HG03135 (cell line): ENCODE measurements around the gene CRABP2.

Source experiments
- ATAC-seq: cut with Tn5 transposase; IDR thresholded peaks from one replicate; pipeline ENCODE4 v1.9.1; 2021; ENCODE audit warnings: mild to moderate bottlenecking, moderate library complexity; ENCODE audit not compliant: unreplicated experiment

CRABP2 gene

DNA sequence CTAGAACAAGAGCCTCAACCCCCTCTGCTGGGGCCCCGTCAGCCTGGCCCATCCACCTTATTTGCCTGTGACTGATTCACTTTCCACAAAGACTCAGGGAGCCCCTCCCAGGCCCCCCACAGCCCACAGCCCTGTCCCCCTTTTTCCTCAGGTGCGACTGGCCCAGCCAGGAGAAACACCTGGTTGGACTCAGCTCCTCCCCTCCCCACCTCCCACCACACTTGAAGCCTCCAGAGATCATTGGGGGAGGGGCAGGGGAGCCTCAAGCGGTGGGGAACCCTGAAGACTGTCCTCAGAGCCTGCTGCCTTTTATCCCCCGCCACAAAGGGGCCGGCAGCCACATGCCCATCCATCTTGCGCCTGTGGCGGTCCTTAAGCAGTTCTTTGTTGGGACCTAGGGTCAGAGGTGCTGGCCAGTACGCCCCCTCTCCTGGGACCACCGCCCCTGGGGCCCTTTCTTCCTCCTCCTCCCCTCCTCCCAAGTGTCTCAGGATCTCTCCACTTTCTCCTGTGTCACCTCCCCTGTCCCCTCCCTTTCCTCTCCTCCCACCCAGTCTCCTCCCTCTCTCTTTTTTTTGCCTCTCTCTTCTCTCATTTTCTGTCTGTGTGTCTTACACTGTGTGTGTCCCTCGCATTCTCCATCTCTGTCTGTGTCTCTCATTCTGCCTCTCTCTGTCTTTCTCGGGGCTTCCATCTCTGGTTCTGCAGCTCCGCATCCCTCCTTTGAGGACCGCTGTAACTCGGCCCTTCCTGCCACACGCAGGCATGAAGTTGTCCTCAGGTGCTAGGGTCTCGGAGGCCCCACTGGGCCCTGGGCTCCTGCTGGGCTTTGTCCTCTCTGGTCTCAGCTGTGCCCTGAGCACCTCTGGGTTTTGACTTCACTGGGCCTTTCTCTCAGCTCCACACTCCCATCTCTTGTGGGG is 12.2 kb downstream of the CRABP2 start:
- ATAC-seq = no peak

DNA sequence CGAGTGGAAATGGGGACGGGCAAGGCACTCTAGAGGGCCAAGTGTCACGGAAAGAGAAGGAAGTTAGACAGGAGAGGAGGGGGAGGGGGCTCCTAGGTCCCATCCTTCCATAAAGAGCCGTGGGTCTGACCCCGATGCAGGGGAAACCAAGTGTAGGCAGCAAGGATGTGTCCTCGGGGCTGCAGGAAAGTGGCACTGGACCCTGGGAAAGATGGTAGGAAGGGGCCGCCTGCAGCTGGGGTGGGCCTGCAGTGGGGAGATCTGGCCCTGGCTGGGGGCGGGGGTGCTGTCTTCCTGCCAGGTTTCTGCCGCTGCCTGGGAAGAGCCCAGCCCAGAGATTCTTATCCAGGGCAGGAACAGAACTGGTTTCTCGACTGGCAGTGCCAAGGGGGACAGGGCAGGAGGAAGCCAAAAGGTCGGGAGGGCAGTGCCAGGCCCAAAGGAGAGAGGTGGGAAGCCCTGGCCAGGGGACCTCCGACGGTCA is 12.9 kb downstream of the CRABP2 start:
- ATAC-seq = no peak

DNA sequence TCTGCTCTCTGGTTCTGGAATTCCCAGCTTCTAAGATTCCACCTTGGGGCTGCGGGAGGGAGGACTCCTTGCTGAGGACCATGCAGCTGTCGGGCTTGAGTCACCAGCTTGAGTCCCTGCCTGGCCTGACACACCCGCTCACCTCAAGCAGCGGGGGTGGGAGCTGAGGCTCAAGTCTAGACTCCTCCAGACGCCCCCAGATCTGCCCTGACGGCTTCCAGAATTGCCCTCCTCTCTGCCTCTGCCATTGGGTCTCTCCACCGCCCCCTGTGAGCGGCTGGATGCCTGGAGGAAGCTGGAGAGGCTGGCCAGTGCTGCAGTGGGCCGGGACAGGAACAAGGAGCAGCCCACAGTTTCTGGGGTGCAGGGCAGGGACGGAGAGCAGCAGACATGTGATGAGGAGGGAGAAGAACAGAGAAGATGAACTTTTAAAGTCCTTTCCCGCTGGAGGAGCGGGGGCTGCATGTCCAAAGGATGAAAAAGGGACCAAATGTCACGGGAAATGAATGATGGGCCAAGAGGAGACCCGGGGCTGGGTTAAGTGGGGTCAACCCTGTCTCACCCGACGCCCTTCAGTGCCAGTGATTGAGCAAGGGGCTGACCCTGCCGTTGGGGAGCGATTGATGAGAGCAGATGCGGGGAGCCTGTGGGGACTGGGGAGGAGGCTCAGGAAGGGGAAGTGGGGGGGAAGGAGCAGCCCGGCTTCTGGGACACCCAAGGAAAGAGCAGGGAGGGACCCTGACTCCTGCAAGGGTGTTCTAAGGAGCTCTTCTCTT is 13.5 kb downstream of the CRABP2 start:
- no peak for ATAC-seq

DNA sequence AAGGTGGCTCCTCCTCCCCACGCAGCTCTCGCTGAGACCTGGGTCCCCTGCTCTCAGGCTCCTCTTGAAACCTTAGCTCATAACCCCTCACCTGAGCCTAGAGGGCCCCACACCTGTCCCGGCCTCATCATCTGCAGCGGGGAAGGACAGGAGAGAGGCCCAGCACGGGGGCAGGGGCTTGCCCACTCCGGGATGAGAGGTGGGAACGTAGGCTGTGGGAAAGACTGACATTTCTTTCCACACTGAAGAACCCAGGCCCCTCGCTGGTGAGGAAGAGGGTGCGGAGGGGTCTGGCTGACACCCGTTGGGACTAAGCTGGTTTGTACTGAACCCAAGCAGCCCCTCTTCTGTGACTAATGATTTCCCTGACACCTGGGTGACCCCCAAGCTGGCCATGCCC is 14.2 kb downstream of the CRABP2 start:
- ATAC-seq = no peak

DNA sequence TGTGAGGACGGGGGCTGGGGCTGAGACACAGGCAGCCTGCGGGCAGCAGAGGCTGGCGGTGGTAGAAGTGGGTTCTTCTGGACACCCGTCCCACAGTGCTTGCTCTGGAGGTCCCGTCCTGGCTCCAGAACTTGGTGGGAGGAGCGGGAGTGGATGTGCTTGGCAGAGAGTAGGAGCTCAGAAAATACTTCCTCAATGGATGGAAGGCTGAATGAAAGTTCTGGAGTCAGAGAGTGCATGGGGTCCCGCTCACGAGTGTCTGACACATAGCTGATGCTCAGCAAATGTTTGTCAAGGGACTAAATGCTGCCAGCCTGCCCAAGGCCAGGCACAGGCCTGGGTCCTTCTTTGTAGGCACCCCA is 14.7 kb downstream of the CRABP2 start:
- ATAC-seq = no peak

DNA sequence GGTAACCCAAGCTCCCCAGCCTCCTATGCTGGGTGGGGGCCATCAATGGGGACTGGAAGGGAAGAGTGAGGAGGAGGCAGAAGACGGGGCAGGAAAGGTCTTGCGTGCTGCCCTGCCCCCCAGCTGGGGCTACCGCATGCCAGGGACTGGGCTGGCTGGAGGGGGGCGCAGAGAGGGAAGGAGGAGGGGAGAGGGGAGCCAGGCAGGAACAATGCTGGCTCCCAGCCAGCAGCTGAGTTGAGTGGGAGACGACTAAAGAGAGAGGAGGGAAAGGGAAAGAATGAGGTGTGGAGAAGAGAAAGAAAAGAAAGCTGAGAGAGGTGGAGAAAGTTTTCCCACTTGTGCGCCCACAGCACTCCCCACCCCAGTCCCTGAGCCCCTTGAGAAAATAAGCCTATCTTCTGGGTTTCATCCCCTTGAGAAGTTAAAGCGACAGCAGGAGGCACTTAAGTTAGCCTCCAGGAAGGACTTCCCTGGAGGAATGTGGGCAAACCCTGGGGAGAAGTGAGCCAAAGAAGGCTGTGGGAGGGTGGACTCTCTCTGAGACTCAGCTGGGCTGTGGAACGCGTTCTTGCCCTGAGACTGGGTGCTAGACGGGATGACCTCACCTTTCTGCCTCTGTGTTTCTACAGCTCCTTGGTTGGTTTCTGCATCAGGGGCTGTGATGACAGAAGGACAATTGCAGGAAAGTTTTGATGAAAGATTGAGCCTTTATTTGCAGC is 15.3 kb downstream of the CRABP2 start:
- no peak for ATAC-seq

DNA sequence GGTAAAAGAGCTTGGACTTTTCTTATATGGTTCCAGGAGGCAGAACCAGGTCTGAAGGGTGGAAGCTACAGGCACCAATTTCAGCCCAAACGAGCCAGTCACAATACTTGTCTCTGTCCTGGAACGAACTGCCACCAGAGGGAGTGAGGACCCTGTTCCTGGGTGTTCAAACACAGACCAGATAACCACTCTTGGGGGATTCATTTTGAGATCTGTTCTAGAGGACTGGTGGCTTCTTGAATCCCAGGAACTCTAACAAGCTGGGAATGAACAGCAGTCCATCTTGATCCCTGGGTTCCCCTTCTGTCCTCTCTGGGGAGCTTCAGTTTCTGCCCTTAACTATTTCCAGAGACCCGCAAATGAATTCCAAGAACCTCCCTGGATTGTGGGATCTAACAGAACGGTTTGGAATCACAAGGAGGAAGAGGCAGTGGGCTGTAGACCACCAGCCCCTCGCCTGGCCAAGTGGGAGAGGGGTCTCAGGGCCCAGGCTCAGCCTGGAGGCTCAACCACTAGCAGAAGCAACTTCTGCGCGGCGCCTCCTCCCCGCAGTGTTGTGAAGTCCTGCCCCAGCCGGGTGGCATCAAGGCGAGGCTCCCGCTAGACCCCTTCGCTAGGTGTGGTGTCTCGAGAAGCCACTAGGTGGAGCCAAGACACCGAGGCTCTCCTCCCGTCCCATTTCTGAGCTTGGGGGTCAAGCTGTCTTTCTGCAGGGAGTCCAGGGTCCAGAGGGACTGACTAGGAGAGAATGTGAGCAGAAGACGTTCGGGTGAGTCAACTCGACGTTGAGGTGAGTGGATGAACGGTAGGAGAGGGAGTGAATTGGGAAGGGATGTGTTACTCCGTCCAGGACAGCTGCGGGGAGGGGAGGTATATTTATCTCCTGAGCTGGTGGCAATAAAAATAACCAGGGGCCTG is 16.1 kb downstream of the CRABP2 start:
- no peak for ATAC-seq

DNA sequence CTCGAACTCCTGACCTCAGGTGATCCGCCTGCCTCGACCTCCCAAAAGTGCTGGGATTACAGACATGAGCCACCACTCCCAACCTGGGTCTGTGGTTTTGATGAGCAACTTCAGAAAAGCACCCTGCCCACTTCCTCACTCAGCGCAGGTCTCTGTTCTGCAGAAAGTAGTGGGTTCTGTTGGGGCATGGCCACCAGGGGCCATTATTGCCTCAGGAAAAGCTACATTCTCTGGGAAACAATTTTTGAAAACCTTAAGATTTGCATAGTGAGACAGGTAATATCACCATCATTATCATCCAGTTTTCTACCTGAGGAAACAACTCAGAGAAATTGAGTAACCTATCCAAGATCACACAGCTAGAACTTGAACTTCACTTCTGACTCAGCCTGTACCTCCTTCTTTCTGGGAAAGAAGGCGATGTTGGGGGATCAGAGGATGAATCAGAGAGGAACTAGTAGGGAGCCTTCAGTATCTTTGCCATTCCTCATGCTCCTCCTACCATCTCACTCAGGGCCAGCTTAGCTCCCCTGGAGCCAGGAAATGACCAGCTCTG is 21.1 kb downstream of the CRABP2 start:
- ATAC-seq = no peak

DNA sequence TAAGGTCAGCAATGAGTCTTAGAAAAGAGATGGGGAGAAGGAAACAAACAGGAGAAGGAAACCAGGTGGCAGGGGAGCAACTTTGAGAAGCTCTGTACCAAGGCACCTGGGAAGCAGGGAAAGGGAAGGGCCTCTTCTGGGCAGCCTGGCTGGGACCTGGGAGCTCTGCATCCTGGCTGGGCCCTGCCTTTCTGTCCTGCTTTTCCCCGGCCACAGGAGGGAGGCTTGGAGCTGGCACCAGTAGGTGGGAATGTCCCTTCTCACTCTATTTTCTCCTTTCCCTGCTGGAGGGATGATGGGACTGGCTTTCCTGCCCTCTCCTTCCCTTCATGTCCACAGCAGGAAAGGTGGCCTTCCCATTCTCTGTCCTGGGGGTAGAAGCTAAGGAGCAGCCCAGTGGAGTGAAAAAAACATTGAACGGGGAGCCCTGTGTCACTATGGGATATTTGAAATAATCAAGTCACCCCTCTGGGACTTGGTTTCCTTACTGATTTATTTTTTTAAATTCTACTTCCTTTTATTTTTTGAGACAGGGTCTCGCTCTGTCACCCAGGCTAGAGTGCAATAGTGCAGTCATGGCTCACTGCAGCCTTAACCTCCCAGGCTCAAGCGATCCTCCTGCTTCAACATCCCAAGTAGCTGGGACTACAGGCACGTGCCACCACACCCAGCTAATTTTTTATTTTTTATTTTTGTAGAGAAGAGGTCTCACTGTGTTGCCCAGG is 23.1 kb downstream of the CRABP2 start:
- no peak for ATAC-seq

DNA sequence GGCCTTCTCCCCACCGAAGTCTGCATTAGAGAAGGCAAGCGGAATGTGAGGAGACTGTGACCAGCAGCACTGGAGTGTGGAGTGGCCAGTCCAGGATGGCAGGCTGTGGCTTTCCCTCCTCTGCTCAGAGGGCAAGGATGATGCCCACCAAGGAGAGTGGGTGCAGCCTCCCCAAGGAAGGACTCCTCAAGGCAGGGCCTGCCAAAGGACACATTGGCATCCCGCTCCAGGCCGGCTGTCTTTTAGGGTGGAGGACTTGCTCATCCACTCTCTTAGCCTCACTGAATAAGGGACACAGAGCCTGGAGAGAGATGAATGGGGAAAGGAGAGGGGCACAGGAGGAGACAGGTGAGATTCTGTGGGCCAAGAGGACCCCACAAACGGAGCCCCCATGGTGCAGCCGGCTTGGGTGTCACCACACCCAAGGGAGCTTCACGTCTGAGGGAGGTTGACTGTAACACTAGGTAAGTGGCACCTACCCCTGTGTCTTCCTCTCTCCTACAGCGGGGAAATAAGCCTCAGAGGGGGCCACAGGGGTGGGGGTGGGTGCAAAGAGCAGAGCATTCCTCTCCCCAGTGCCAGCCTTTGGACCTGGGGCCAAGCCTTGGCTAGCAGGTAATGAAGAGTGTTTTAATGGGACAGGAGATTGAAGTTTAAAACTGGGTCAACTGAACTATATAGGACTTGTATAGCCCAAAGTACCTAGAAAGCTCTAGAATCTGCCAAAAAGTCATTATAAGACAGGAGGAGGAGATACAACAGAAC is 24.0 kb downstream of the CRABP2 start:
- ATAC-seq = no peak

DNA sequence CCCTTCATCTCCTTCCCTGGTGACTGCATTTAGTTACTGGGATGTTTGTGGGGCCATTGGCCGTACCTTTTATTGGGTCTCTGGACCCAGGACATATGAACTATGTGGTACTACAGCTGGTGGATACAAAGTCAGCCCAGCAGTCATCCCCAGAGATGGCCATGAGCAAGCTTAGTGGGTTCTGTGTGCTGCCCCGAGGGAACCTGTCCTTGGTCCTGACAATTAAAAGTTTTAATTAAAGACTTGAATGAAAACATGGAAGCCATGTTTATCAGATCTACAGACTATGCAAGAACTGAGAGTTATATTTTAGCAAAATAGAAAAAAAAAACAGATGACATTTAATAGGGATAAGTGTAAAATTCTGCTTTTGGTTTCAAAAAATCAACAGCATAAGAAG is 25.3 kb downstream of the CRABP2 start:
- ATAC-seq = no peak

DNA sequence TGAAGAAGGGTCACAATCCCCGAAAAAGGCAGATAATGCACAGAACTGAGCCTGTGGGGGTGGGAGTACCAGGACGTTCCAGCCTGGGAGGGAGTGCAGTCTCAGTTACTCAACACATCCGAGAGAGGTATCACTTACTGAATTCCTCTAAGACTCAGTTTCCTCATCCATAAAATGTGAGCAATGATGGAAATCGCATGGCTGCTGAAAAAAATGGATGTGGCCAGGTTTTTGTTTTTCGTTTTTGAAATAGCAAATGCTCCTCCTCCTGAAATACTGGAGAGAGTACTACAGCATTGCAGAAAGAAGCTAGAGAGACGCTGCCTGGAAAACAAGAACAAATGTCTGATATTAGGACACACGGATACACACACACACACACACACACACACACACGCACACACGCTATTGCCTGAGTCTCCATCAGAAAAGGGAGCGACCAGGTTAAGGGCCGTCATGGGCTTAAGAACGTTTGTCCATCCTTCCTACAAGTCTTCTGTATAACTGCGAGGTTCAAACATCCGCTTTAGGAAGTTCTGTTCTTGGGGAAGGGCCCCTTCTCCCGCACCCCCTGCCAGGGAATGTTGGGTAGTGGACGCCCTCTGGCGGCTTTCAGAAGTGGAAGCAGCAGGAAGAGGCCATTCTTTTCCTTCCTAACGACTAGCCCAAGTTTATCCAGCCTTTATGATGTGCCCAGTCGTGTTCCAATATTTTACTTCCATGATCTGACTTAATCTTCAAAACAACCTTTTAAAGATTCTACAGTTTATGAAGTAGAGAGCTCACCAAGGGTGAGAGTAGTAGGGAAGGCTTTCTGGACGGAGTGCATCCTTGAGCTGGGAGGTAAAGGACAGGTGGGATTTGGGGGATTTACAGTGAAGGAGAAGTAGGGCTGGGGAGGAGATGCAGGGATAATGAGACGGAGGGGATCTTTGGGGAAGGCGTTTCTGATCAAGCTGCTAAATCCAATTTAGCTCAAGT is 27.5 kb downstream of the CRABP2 start:
- no peak for ATAC-seq

DNA sequence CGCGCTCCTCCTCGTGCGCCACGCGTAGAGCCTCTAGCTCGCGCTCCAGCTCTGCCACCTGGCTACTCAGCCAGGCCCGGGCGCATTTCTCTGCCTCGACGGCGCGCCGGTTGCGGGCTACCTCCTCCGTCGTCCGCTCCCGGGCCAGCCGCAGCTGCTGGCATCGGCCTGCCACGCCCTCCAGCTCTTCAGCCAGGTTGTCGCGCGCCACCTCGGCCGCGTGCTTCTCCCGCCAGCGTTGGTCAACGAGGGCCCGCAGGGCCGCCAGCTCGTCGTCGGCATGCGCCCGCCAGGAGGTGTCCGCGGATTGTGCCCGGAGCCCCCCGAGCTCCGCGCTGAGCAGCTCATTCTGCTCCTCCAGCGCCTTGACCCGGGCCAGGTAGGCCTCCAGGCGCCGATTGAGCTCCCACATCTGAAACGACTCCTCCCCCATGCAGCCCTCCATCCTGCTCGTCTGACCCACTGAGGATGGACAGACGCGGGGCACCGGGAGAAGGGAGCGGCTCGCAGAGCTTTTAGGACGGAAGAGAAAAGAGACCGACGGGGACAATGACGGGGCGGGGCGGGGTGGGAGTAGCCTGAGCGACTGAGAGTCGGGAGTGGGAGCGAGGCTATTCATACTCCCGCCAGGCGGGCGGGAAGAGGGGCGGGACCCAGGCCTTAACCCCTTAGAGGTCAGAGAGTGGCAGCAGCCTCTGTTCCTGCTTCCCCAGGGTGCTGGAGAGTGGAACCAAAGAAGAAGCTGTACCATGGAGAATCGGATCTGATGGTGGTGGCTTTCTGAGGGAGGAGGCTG is 28.4 kb downstream of the CRABP2 start, which contains the start of gene NES:
Gene NES, minus strand, starts transcription at position 588 of the 796 bp plus-strand sequence. Its CDS starts 143 bp downstream, at position 445.
- no peak for ATAC-seq

DNA sequence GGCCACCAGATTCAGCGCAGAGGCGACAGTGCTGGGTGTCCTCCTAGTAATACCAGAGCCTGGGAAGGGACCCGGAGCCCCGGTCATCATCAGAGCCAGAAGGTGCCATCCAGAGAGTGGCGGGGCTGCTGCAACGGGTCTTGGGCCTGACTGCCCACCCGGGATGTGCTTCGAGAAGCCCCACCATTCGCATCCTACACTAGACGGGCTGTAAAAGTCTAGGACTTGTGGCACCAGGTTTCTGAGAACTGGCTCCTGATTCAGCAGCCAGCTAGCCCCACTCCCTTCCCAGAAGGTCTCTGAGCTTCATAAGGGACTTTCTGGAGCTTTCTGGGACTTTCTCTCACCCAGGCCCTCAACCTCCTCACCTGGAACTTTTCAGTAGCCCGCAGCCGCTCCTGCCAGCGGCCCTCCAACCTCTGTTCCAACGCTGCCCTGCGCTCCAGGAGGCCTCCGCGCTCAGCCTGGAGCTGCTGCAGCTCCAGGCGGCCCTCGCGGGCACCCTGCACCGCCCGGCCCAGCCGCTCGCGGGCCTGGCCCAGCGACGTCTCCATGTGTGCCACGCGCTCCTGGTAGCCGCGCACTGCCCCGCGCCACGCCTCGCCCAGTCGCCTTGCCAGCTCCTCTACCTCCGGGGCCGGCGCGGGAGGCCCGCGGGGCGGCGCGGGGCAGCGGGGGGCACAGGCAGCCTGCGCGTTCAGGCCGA is 29.1 kb downstream of the CRABP2 start:
- no peak for ATAC-seq

DNA sequence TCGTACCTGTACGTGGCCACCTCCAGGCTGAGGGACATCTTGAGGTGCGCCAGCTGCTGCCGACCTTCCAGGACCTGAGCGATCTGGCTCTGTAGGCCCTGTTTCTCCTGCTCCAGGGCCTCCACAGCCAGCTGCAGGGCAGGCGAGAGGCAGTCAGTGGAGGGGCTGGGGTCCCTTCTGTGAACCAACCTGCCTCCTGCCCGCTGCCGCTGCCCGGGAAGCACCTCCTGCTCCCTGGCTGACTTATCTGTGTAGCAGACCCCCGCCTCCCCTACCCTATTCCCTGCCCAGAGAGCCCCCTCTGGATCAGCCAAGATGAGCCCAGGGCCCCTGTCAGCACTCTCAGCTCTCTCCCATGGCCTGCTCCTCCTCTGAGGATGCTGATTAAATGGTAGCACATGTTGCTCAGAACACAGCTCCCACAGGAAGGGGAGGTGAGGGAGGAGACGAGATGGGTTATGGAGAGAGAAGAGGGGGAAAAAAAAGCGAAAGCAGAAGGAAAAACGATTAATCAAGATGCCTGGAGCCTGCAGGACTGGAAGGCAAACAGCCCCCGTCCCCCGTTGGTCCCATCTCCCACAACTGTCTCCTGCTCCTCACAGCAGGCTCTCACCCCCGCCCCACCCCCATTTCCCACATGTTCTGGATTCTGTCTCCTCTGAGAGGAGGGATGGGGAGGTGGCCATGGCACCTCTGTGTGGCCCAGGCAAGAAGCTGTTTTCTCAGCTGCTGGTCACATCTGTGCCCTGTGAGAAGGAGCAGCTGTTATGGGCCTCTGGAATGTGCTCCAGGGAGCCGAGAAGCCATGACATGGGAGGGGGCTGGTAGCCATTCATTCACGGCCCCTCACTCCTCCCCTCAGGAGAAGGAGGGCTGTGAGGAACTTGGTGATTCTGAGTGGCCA is 29.9 kb downstream of the CRABP2 start:
- no peak for ATAC-seq
